SK-N-MC (cell line): ENCODE measurements around the gene HES7.
A peak's percentile ranks its signal among the peaks of the same experiment; 100 is the strongest.
"Not testable (repeated sequence)": the region's sequence is repeated elsewhere in the genome, so short reads cannot be mapped to it uniquely, and the experiment has no call there.

Experiments used
- DNase-seq: peaks from one replicate; pipeline ENCODE4 v3.0.0-alpha.2; 2011; ENCODE audit warnings: low read depth, low spot score
- H3K27ac ChIP-seq: fragments of 200-600 bp; sonication (generic); 2 replicates; pipeline ENCODE4 v1.5.1; 2016; ENCODE audit warnings: mixed run types
- H3K36me3 ChIP-seq: fragments of 200-600 bp; sonication (generic); 2 replicates; pipeline ENCODE4 v1.6.1; 2017; ENCODE audit warnings: antibody characterized with exemption, low read length, mixed read lengths; ENCODE audit not compliant: insufficient read depth
- H3K4me3 ChIP-seq: fragments of 200-600 bp; sonication (generic); 2 replicates; pipeline ENCODE4 v1.5.1; 2016
- H3K9ac ChIP-seq: fragments of 200-600 bp; sonication (generic); 2 replicates; pipeline ENCODE4 v1.8.0; 2017; ENCODE audit warnings: mixed run types, mixed read lengths; ENCODE audit not compliant: insufficient read length
- H3K9me3 ChIP-seq: fragments of 200-600 bp; sonication (generic); 2 replicates; pipeline ENCODE4 v1.6.1; 2017; ENCODE audit warnings: low read depth, mild to moderate bottlenecking, antibody characterized with exemption, low read length, moderate library complexity, mixed read lengths
- EZH2 ChIP-seq: fragments of 200-600 bp; sonication (generic); IDR thresholded peaks from one replicate; pipeline ENCODE4 v1.6.1; 2017; ENCODE audit warnings: antibody characterized with exemption
- FOXP2 ChIP-seq: optimal IDR thresholded peaks from 2 replicates; pipeline ENCODE3; 2011; ENCODE audit warnings: mild to moderate bottlenecking, moderate library complexity; ENCODE audit not compliant: insufficient read depth; ENCODE audit errors: extremely low read length, control extremely low read depth
- POLR2AphosphoS5 ChIP-seq: IDR thresholded peaks from 2 replicates; pipeline ENCODE4 v1.6.1; 2012; ENCODE audit warnings: mild to moderate bottlenecking, low read depth, low read length, borderline replicate concordance

The HES7 gene

GRCh38 chr17:8117367-8117979, 6.4 kb downstream of the HES7 start:
- H3K4me3 ChIP-seq = peak overlapping the region; percentile 97
- TF ChIP-seq POLR2AphosphoS5 (no peak), FOXP2 (no peak), EZH2 (no peak)
- H3K9ac ChIP-seq = no peak overlapping the region
- no peak overlapping the region for H3K27ac ChIP-seq
- DNase-seq = no peak
- no peaks in the 10 kb centered on the region for H3K36me3 ChIP-seq
- no peaks in the 10 kb centered on the region for H3K9me3 ChIP-seq

GRCh38 chr17:8116776-8117175, 7.1 kb downstream of the HES7 start:
- no peaks in the 10 kb centered on the region for H3K36me3 ChIP-seq
- no peak overlapping the region for H3K27ac ChIP-seq
- H3K4me3 ChIP-seq = no peak overlapping the region
- no peak for DNase-seq
- no peak overlapping the region for H3K9ac ChIP-seq
- H3K9me3 ChIP-seq = no peaks in the 10 kb centered on the region
- TF ChIP-seq POLR2AphosphoS5 = no peak
- TF ChIP-seq EZH2 = no peak
- TF ChIP-seq FOXP2 = no peak

- Histone ChIP-seq H3K9ac (no peak overlapping the region), H3K27ac (no peak overlapping the region), H3K4me3 (no peak overlapping the region), H3K36me3 (no peaks in the 10 kb centered on the region), H3K9me3 (no peaks in the 10 kb centered on the region)
- no peak for DNase-seq
- TF ChIP-seq EZH2 (no peak), POLR2AphosphoS5 (no peak), FOXP2 (no peak)
These were observed 13.0 kb downstream of the HES7 start for GRCh38 chr17:8110907-8111306.

GRCh38 chr17:8110456-8110804, 13.5 kb downstream of the HES7 start:
- no peak for DNase-seq
- no peak overlapping the region for H3K4me3 ChIP-seq
- TF ChIP-seq POLR2AphosphoS5 (no peak), EZH2 (no peak), FOXP2 (no peak)
- no peaks in the 10 kb centered on the region for H3K36me3 ChIP-seq
- no peak overlapping the region for H3K9ac ChIP-seq
- H3K9me3 ChIP-seq = no peaks in the 10 kb centered on the region
- no peak overlapping the region for H3K27ac ChIP-seq

- Histone ChIP-seq H3K4me3 (peak overlapping the region; percentile 51), H3K9me3 (no peaks in the 10 kb centered on the region)
- no peak for DNase-seq
These were observed 14.0 kb downstream of the HES7 start for GRCh38 chr17:8109661-8110455.

GRCh38 chr17:8108972-8109660, 14.8 kb downstream of the HES7 start:
- no peak for DNase-seq
- Histone ChIP-seq H3K27ac (no peak overlapping the region), H3K4me3 (no peak overlapping the region), H3K9me3 (no peaks in the 10 kb centered on the region), H3K36me3 (no peaks in the 10 kb centered on the region), H3K9ac (no peak overlapping the region)
- no peak for TF ChIP-seq FOXP2
- TF ChIP-seq EZH2 = no peak
- TF ChIP-seq POLR2AphosphoS5 = no peak

More at GRCh38 chr17:8109661-8110455, 14.0 kb downstream of the HES7 start:
- Histone ChIP-seq H3K9ac (no peak overlapping the region), H3K36me3 (no peaks in the 10 kb centered on the region), H3K27ac (no peak overlapping the region)
- TF ChIP-seq POLR2AphosphoS5 = no peak
- TF ChIP-seq FOXP2 = no peak
- no peak for TF ChIP-seq EZH2

- H3K36me3 ChIP-seq, H3K4me3 ChIP-seq, DNase-seq, H3K27ac ChIP-seq, H3K9me3 ChIP-seq, H3K9ac ChIP-seq: not testable (repeated sequence)
These were observed 16.9 kb downstream of the HES7 start for GRCh38 chr17:8106980-8107379.

GRCh38 chr17:8105957-8106398, 17.9 kb downstream of the HES7 start:
- H3K27ac ChIP-seq = no peak overlapping the region
- no peaks in the 10 kb centered on the region for H3K36me3 ChIP-seq
- H3K9ac ChIP-seq = no peak overlapping the region

More at GRCh38 chr17:8105957-8106398, 17.9 kb downstream of the HES7 start:
- DNase-seq = no peak
- TF ChIP-seq FOXP2 (no peak), POLR2AphosphoS5 (no peak), EZH2 (no peak)
- Histone ChIP-seq H3K9me3 (no peaks in the 10 kb centered on the region), H3K4me3 (no peak overlapping the region)
